Pulmonary artery endothelial cell (primary cell): ENCODE data around the gene NDE1. TPM values are rescaled to one million over a fixed set of nuclear protein-coding genes. Genes with fewer than 3 reads are reported as not detected.
"Not testable (repeated sequence)": the region's sequence is repeated elsewhere in the genome, so short reads cannot be mapped to it uniquely, and the experiment has no call there.

Experiments used
- DNase-seq: peaks from one replicate; pipeline ENCODE4 v3.0.0-alpha.2; 2011; ENCODE audit warnings: low read depth, low spot score
- total RNA-seq: library from RNA; depleted of rRNA; stranded (reverse); fragments of >200 nt; gene quantifications from 2 replicates; pipeline ENCODE4 v1.2.3, GENCODE V29; 2014

NDE1 gene
- total RNA-seq, 1 donor from 2014 or later, result 49.8 TPM

GRCh38 chr16:15620611-15621195, 29.3 kb upstream of the NDE1 start:
- DNase-seq, result no peak

- no peak for DNase-seq
Observed at GRCh38 chr16:15621456-15621855, 28.6 kb upstream of the NDE1 start.

GRCh38 chr16:15621889-15622288, 28.2 kb upstream of the NDE1 start:
- no peak for DNase-seq

- no peak for DNase-seq
Observed at GRCh38 chr16:15631730-15632409, 18.2 kb upstream of the NDE1 start.

GRCh38 chr16:15635926-15636325, 14.1 kb upstream of the NDE1 start:
- DNase-seq, result no peak

GRCh38 chr16:15636392-15636873, 13.6 kb upstream of the NDE1 start:
- no peak for DNase-seq

GRCh38 chr16:15639061-15639568, 10.9 kb upstream of the NDE1 start:
- no peak for DNase-seq

GRCh38 chr16:15640966-15641365, 9.1 kb upstream of the NDE1 start:
- no peak for DNase-seq

GRCh38 chr16:15641753-15642556, 8.1 kb upstream of the NDE1 start:
- DNase-seq, result no peak

- DNase-seq, result no peak
Observed at GRCh38 chr16:15642557-15643047, 7.4 kb upstream of the NDE1 start.

- peak; percentile 78 for DNase-seq
Observed at GRCh38 chr16:15643048-15643945, 6.7 kb upstream of the NDE1 start, which contains the start of gene MARF1. TSS of gene MARF1 (minus strand) at chr16:15643154. CDS start at chr16:15639233, 3,921 bp downstream.

- DNase-seq, result no peak
Observed at GRCh38 chr16:15643946-15644250, 6.1 kb upstream of the NDE1 start.

GRCh38 chr16:15644267-15644961, 5.6 kb upstream of the NDE1 start:
- no peak for DNase-seq

- DNase-seq, result not testable (repeated sequence)
Observed at GRCh38 chr16:15644962-15645465, 5.0 kb upstream of the NDE1 start.

- not testable (repeated sequence) for DNase-seq
Observed at GRCh38 chr16:15646557-15647293, 3.3 kb upstream of the NDE1 start.

GRCh38 chr16:15647294-15648014, 2.6 kb upstream of the NDE1 start:
- DNase-seq, result no peak

GRCh38 chr16:15648135-15648730, 1.8 kb upstream of the NDE1 start:
- no peak for DNase-seq

- DNase-seq, result not testable (repeated sequence)
Observed at GRCh38 chr16:15649311-15649710, 734 bp upstream of the NDE1 start.

- no peak for DNase-seq
Observed at GRCh38 chr16:15649727-15650018, 372 bp upstream of the NDE1 start.
